Fibroblast of lung (primary cell): ENCODE results near the gene PKNOX2. TPM values are rescaled to one million over a fixed set of nuclear protein-coding genes. Genes with fewer than 3 reads are reported as not detected.

Experiments
- DNase-seq, 2 donors: peaks; one replicate each; pipeline versions ENCODE4 v3.0.0 to v3.0.0-alpha.2; 2010; ENCODE audit warnings: low read depth in 2 of 2
- H2AFZ ChIP-seq: 2 replicates; pipeline ENCODE4 v1.5.1; 2012; ENCODE audit warnings: low read length, control low read depth, inconsistent platforms
- H3K27ac ChIP-seq: 2 replicates; pipeline ENCODE4 v1.5.1; 2011; ENCODE audit warnings: low read length, control low read depth; ENCODE audit not compliant: insufficient read depth
- H3K27me3 ChIP-seq: 2 replicates; pipeline ENCODE4 v1.5.1; 2011; ENCODE audit warnings: mild to moderate bottlenecking, low read length; ENCODE audit not compliant: control insufficient read depth, insufficient read depth
- H3K36me3 ChIP-seq: 2 replicates; pipeline ENCODE4 v1.5.1; 2011; ENCODE audit warnings: low read length; ENCODE audit not compliant: control insufficient read depth, insufficient read depth
- H3K4me1 ChIP-seq: 2 replicates; pipeline ENCODE4 v1.5.1; 2011; ENCODE audit warnings: low read length; ENCODE audit not compliant: control insufficient read depth, insufficient read depth; ENCODE audit errors: extremely low read depth
- H3K4me2 ChIP-seq: 2 replicates; pipeline ENCODE4 v1.5.1; 2011; ENCODE audit warnings: low read length, control low read depth; ENCODE audit not compliant: insufficient read depth; ENCODE audit errors: extremely low read depth
- H3K4me3 ChIP-seq, 4 experiments: fragments of 200-600 bp in 1 of 4; sonication (generic) in 1 of 4; replicated peaks in 1 of 4; 2 replicates each; pipeline ENCODE4 v1.5.1; 2011 to 2016; ENCODE audit warnings: low read length in 4 of 4, low read depth in 3 of 4, mild to moderate bottlenecking in 3 of 4, control low read depth in 2 of 4, inconsistent platforms in 1 of 4, mixed read lengths in 1 of 4; ENCODE audit not compliant: insufficient read depth in 1 of 4; ENCODE audit errors: control extremely low read depth in 1 of 4
- H3K79me2 ChIP-seq: 2 replicates; pipeline ENCODE4 v1.5.1; 2012; ENCODE audit warnings: mild to moderate bottlenecking, low read length, inconsistent platforms; ENCODE audit not compliant: control insufficient read depth, insufficient read depth
- H3K9ac ChIP-seq: 2 replicates; pipeline ENCODE4 v1.5.1; 2011; ENCODE audit warnings: mild to moderate bottlenecking, low read length, control low read depth; ENCODE audit not compliant: insufficient read depth
- H3K9me3 ChIP-seq: 2 replicates; pipeline ENCODE4 v1.5.1; 2012; ENCODE audit warnings: low read depth, low read length; ENCODE audit not compliant: control insufficient read depth, insufficient read depth
- H4K20me1 ChIP-seq: 2 replicates; pipeline ENCODE4 v1.5.1; 2011; ENCODE audit warnings: low read length; ENCODE audit not compliant: control insufficient read depth, insufficient read depth; ENCODE audit errors: extremely low read depth
- EZH2 ChIP-seq: IDR thresholded peaks from 2 replicates; pipeline ENCODE4 v1.5.1; 2012; ENCODE audit warnings: low read length, control low read depth, mild to moderate bottlenecking; ENCODE audit errors: missing control alignments
- polyA plus RNA-seq, 2 donors: library from polyadenylated mRNA; depleted of rRNA in 1 of 2; stranded (reverse) in 1 of 2; unstranded in 1 of 2; fragments of >200 nt; gene quantifications; 2 replicates each; pipeline ENCODE4 v1.2.1, GENCODE V29; 2011 to 2012; ENCODE audit warnings: missing spikeins in 1 of 2
- total RNA-seq: library from RNA; depleted of rRNA; stranded (reverse); fragments of >200 nt; gene quantifications from 2 replicates; pipeline ENCODE4 v1.2.1, GENCODE V29; 2014
- TF ChIP-seq, protein P1 (sequence below), 2 donors: IDR thresholded peaks in 1 of 2; conservative IDR thresholded peaks in 1 of 2; 1 replicate in 1 of 2; 2 replicates in 1 of 2; pipeline ENCODE4 v1.5.1; 2011 to 2012; ENCODE audit warnings: low read length in 2 of 2, control low read depth in 1 of 2, inconsistent platforms in 1 of 2, low read depth in 1 of 2, mild to moderate bottlenecking in 1 of 2

PKNOX2 gene
- total and polyA plus RNA-seq, 2 donors (not counting 1 experiment from before 2014, with no cell fraction given): 0.33 to 2.2 TPM

DNA sequence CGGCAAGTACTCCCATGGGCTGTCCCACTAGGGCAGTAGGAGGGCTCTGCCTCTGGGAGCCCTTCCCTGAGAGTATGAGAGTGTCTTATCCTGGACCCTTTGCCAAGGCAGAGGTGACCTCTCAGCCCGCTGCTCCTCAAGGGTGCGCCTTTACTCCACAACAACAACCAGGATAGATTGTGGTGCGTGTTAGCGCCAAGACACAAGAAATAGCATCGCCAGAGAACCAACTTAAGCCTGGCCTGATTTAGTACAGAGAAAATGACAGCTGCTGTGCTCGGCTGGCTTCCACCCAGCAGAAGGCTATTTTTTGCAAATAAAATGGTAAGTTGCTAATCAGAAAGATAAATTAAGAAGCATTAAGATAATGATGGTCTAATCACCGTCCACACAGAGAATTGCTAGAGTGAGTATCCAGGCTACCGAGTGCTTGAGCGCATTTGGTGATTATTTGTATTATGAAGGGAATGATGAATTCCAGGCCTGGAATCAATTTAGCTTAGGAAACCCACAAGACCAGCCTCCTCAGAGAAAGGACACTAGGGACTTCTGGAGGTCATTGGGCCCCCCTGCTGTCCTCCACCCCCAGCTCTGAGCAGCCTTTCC is 119.8 kb downstream of the PKNOX2 start:
- TF ChIP-seq, protein P1, sequence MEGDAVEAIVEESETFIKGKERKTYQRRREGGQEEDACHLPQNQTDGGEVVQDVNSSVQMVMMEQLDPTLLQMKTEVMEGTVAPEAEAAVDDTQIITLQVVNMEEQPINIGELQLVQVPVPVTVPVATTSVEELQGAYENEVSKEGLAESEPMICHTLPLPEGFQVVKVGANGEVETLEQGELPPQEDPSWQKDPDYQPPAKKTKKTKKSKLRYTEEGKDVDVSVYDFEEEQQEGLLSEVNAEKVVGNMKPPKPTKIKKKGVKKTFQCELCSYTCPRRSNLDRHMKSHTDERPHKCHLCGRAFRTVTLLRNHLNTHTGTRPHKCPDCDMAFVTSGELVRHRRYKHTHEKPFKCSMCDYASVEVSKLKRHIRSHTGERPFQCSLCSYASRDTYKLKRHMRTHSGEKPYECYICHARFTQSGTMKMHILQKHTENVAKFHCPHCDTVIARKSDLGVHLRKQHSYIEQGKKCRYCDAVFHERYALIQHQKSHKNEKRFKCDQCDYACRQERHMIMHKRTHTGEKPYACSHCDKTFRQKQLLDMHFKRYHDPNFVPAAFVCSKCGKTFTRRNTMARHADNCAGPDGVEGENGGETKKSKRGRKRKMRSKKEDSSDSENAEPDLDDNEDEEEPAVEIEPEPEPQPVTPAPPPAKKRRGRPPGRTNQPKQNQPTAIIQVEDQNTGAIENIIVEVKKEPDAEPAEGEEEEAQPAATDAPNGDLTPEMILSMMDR (conservative IDR thresholded peaks at IDR 0.05 in 1 of 2, IDR thresholded peaks at IDR 0.05 in 1 of 2; ENCODE audit: low read depth in 1 of 2, low read length in 2 of 2): no peak
- TF ChIP-seq EZH2: no peak
- Histone ChIP-seq H3K27me3 (peaks cover 2% of the 10 kb centered on the region), H3K4me3 (no peak overlapping the region), H3K27ac (no peak overlapping the region), H3K9me3 (no peaks in the 10 kb centered on the region), H3K4me1 (no peaks in the 10 kb centered on the region), H3K9ac (no peak overlapping the region), H4K20me1 (no peaks in the 10 kb centered on the region), H2AFZ (no peak overlapping the region), H3K36me3 (no peaks in the 10 kb centered on the region), H3K79me2 (no peaks in the 10 kb centered on the region), H3K4me2 (no peak overlapping the region)
- DNase-seq: no peak

DNA sequence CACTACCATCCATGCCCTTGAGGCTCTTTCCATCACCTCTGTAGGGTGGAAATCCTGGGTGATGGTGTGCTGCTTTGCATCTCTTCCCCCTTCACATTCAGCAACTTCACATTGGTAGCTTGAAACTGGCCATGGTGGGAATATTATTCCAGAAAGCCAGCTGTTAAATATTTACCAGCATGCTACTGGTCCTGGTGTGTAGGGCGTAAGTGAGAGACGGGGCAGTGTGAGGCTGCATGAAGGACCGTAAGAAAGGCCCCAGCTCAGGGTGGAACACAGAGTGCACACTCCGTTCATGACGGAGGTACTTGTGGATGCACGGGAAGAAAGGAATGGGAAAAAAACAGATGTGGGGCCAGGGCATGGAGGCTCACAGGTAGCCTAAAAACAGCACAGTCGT is 121.3 kb downstream of the PKNOX2 start:
- no peaks in the 10 kb centered on the region for H4K20me1 ChIP-seq
- no peaks in the 10 kb centered on the region for H3K36me3 ChIP-seq
- DNase-seq: no peak
- H3K9me3 ChIP-seq: no peaks in the 10 kb centered on the region
- no peak overlapping the region for H2AFZ ChIP-seq
- H3K27me3 ChIP-seq: peaks cover 2% of the 10 kb centered on the region
- TF ChIP-seq, protein P1 (conservative IDR thresholded peaks at IDR 0.05 in 1 of 2, IDR thresholded peaks at IDR 0.05 in 1 of 2; ENCODE audit: low read depth in 1 of 2, low read length in 2 of 2): no peak
- TF ChIP-seq EZH2: no peak
- no peak overlapping the region for H3K4me2 ChIP-seq
- H3K27ac ChIP-seq: no peak overlapping the region
- H3K4me1 ChIP-seq: no peaks in the 10 kb centered on the region
- no peaks in the 10 kb centered on the region for H3K79me2 ChIP-seq
- no peak overlapping the region for H3K4me3 ChIP-seq
- no peak overlapping the region for H3K9ac ChIP-seq

DNA sequence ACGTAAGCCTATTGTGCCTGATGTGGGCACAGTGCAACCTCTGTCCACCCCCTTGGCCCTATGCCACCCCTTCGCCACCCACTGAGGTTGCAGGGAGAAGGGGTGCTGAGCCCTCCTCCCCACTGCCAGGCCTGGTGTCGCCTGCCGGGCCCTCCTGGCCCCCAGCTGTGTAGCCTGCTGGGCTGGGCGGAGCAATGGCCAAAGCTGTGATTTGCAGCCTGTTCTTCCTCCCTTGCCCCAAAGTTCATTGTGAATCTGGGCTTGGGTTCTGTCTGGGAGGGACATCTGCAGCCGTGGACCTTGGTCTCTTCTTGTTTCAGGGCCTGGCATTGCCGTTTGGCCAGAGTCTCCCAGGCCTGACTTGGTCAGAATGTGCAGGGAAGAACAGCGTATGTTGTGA is 121.9 kb downstream of the PKNOX2 start:
- no peak overlapping the region for H3K4me3 ChIP-seq
- no peak overlapping the region for H3K9ac ChIP-seq
- no peaks in the 10 kb centered on the region for H3K4me1 ChIP-seq
- no peaks in the 10 kb centered on the region for H4K20me1 ChIP-seq
- H3K27me3 ChIP-seq: peaks cover 6% of the 10 kb centered on the region
- TF ChIP-seq, protein P1 (conservative IDR thresholded peaks at IDR 0.05 in 1 of 2, IDR thresholded peaks at IDR 0.05 in 1 of 2; ENCODE audit: low read depth in 1 of 2, low read length in 2 of 2): no peak
- no peak for TF ChIP-seq EZH2
- no peak overlapping the region for H3K27ac ChIP-seq
- no peaks in the 10 kb centered on the region for H3K9me3 ChIP-seq
- no peak overlapping the region for H3K4me2 ChIP-seq
- no peak overlapping the region for H2AFZ ChIP-seq
- H3K79me2 ChIP-seq: no peaks in the 10 kb centered on the region
- no peaks in the 10 kb centered on the region for H3K36me3 ChIP-seq
- no peak for DNase-seq
